GM23338 (cell line): ENCODE data around the gene AHNAK. TPM values are rescaled to one million over a fixed set of nuclear protein-coding genes. Genes with fewer than 3 reads are reported as not detected.

Experiments used
- ATAC-seq: fragments of 200-7000 bp; cut with Tn5 transposase; 3 replicates; pipeline ENCODE4 v1.9.1; 2020
- DNase-seq: peaks from one replicate; pipeline ENCODE4 v3.0.0-alpha.2; 2015; ENCODE audit warnings: low spot score
- H2AFZ ChIP-seq: fragments of 200-600 bp; sonication (generic); 2 replicates; pipeline ENCODE4 v1.8.0; 2016; ENCODE audit warnings: antibody characterized with exemption, mild to moderate bottlenecking, moderate library complexity
- H3F3A ChIP-seq: fragments of 200-600 bp; sonication (generic); replicated peaks from 2 replicates; pipeline ENCODE4 v1.8.0; 2017; ENCODE audit warnings: antibody characterized with exemption, mixed run types, low read depth
- H3K27ac ChIP-seq: fragments of 200-600 bp; sonication (generic); 2 replicates; pipeline ENCODE4 v1.6.1; 2016; ENCODE audit warnings: low read depth
- H3K27me3 ChIP-seq: fragments of 200-600 bp; sonication (generic); 2 replicates; pipeline ENCODE4 v1.8.0; 2016; ENCODE audit warnings: mild to moderate bottlenecking, mixed run types, moderate library complexity; ENCODE audit not compliant: insufficient read depth
- H3K36me3 ChIP-seq: fragments of 200-600 bp; sonication (generic); 2 replicates; pipeline ENCODE4 v1.8.0; 2016; ENCODE audit warnings: mild to moderate bottlenecking; ENCODE audit not compliant: insufficient read depth
- H3K4me1 ChIP-seq: fragments of 200-600 bp; sonication (generic); 2 replicates; pipeline ENCODE4 v1.8.0; 2016; ENCODE audit warnings: mild to moderate bottlenecking, moderate library complexity; ENCODE audit not compliant: insufficient read depth
- H3K4me2 ChIP-seq: fragments of 200-600 bp; sonication (generic); 2 replicates; pipeline ENCODE4 v1.7.1; 2017; ENCODE audit warnings: mixed run types
- H3K4me3 ChIP-seq: fragments of 200-600 bp; sonication (generic); 2 replicates; pipeline ENCODE4 v1.6.1; 2016; ENCODE audit warnings: mixed run types
- H3K79me2 ChIP-seq: fragments of 200-600 bp; sonication (generic); replicated peaks from 2 replicates; pipeline ENCODE4 v1.8.0; 2017; ENCODE audit warnings: mild to moderate bottlenecking; ENCODE audit not compliant: insufficient read depth
- H3K9me2 ChIP-seq: fragments of 200-600 bp; sonication (generic); 2 replicates; pipeline ENCODE4 v1.8.0; 2017; ENCODE audit not compliant: insufficient read depth
- H4K20me1 ChIP-seq: fragments of 200-600 bp; sonication (generic); replicated peaks from 2 replicates; pipeline ENCODE4 v1.8.0; 2017; ENCODE audit warnings: mild to moderate bottlenecking; ENCODE audit not compliant: insufficient read depth
- H3K27ac Mint-ChIP-seq: 2 replicates; pipeline ENCODE4 v1.8.0; 2020; ENCODE audit warnings: inconsistent platforms, mild to moderate bottlenecking, moderate library complexity, mixed read lengths
- H3K27me3 Mint-ChIP-seq: 3 replicates; pipeline ENCODE4 v1.8.0; 2022; ENCODE audit warnings: low read depth, mild to moderate bottlenecking, moderate library complexity, mixed read lengths, inconsistent platforms; ENCODE audit not compliant: insufficient read depth, poor library complexity
- H3K36me3 Mint-ChIP-seq: 3 replicates; pipeline ENCODE4 v1.8.0; 2021; ENCODE audit warnings: low read depth, mild to moderate bottlenecking, inconsistent platforms, moderate library complexity, mixed read lengths
- H3K4me1 Mint-ChIP-seq: 3 replicates; pipeline ENCODE4 v1.8.0; 2020; ENCODE audit warnings: mild to moderate bottlenecking, inconsistent platforms, mixed read lengths
- H3K4me3 Mint-ChIP-seq: 3 replicates; pipeline ENCODE4 v1.8.0; 2021; ENCODE audit warnings: moderate library complexity, mild to moderate bottlenecking, inconsistent platforms, mixed read lengths
- H3K9me3 Mint-ChIP-seq: 3 replicates; pipeline ENCODE4 v1.8.0; 2020; ENCODE audit warnings: moderate library complexity, mild to moderate bottlenecking, inconsistent platforms, mixed read lengths
- CREB1 ChIP-seq: fragments of 250-450 bp; sonication (Bioruptor Pico); IDR thresholded peaks from 2 replicates; pipeline ENCODE4 v1.5.0; 2020; ENCODE audit warnings: low read depth, mild to moderate bottlenecking, moderate library complexity
- CTCF ChIP-seq, 2 experiments: fragments of 200-600 bp in 1 of 2; sonication (generic) in 1 of 2; conservative IDR thresholded peaks; 2 replicates each; pipeline versions ENCODE4 v1.5.1 to v1.6.1; 2016 to 2017; ENCODE audit warnings: antibody characterized with exemption in 2 of 2, low read depth in 2 of 2, mild to moderate bottlenecking in 2 of 2, moderate library complexity in 1 of 2
- JUNB ChIP-seq: IDR thresholded peaks from one replicate; pipeline ENCODE4 v1.6.1; 2016; ENCODE audit warnings: antibody characterized with exemption; ENCODE audit not compliant: unreplicated experiment
- NANOG ChIP-seq: IDR thresholded peaks from 2 replicates; pipeline ENCODE4 v1.6.1; 2016; ENCODE audit warnings: antibody characterized with exemption, borderline replicate concordance
- REST ChIP-seq: IDR thresholded peaks from one replicate; pipeline ENCODE4 v1.6.1; 2018; ENCODE audit warnings: antibody characterized with exemption; ENCODE audit not compliant: unreplicated experiment
- STAT1 ChIP-seq: IDR thresholded peaks from one replicate; pipeline ENCODE4 v1.6.1; 2016; ENCODE audit warnings: antibody characterized with exemption; ENCODE audit not compliant: unreplicated experiment
- ZNF114 ChIP-seq: fragments of 250-450 bp; sonication (Bioruptor Pico); IDR thresholded peaks from 2 replicates; pipeline ENCODE4 v1.5.0; 2020; ENCODE audit warnings: mild to moderate bottlenecking, moderate library complexity
- ZNF462 ChIP-seq: fragments of 250-450 bp; sonication (Bioruptor Pico); IDR thresholded peaks from 2 replicates; pipeline ENCODE4 v1.5.0; 2020; ENCODE audit warnings: mild to moderate bottlenecking, moderate library complexity
- polyA plus RNA-seq: library from polyadenylated mRNA; unstranded; fragments of >200 nt; fragmentation: Nextera tagmentation; extraction: Ambion mirVana; gene quantifications from 2 replicates; pipeline ENCODE4 v1.2.1, GENCODE V29; 2016
- total RNA-seq: library from RNA; depleted of rRNA; stranded (reverse); fragments of >200 nt; shearing (Covaris generic); gene quantifications from 2 replicates; pipeline ENCODE4 v1.2.3, GENCODE V29; 2014

The AHNAK gene
- total and polyA plus RNA-seq, 2 experiments from 2014 or later, result 0.91 to 2.1 TPM

- Histone ChIP-seq H3K27ac (no peak overlapping the region), H2AFZ (no peak overlapping the region), H3K4me2 (no peak overlapping the region), H3K4me1 (no peaks in the 10 kb centered on the region; the same call in 1 of the 2 replicates), H3K4me3 (no peak overlapping the region), H3K27me3 (peaks cover 20% of the 10 kb centered on the region), H3K36me3 (no peaks in the 10 kb centered on the region), H3F3A (no peaks in the 10 kb centered on the region), H3K79me2 (no peaks in the 10 kb centered on the region), H4K20me1 (no peaks in the 10 kb centered on the region), H3K9me2 (no peaks in the 10 kb centered on the region)
- DNase-seq, result no peak
- peaks cover 7% of the 10 kb centered on the region for H3K4me1 Mint-ChIP-seq
- H3K27me3 Mint-ChIP-seq, result peaks cover 35% of the 10 kb centered on the region
- H3K36me3 Mint-ChIP-seq, result no peaks in the 10 kb centered on the region
- no peaks in the 10 kb centered on the region; the same call in 2 of the 3 replicates for H3K9me3 Mint-ChIP-seq
- TF ChIP-seq REST (no peak), STAT1 (no peak), NANOG (no peak), ZNF114 (CRISPR knock-in tag) (no peak), CTCF (conservative IDR thresholded peaks at IDR 0.05; ENCODE audit: low read depth in 2 of 2) (no peak), CREB1 (no peak), JUNB (no peak)
- no peak overlapping the region for H3K4me3 Mint-ChIP-seq
- no peak overlapping the region for H3K27ac Mint-ChIP-seq
- ATAC-seq, result no peak
These were observed 124.6 kb downstream of the AHNAK start for GRCh38 chr11:62421996-62422395.

- Histone ChIP-seq H3K27ac (no peak overlapping the region), H3K4me3 (no peak overlapping the region), H3F3A (no peaks in the 10 kb centered on the region), H3K79me2 (no peaks in the 10 kb centered on the region), H3K4me2 (no peak overlapping the region), H3K9me2 (no peaks in the 10 kb centered on the region), H3K4me1 (no peaks in the 10 kb centered on the region; the same call in 1 of the 2 replicates), H3K27me3 (peaks cover 20% of the 10 kb centered on the region), H4K20me1 (no peaks in the 10 kb centered on the region), H2AFZ (no peak overlapping the region), H3K36me3 (no peaks in the 10 kb centered on the region)
- Mint-ChIP-seq H3K36me3 (no peaks in the 10 kb centered on the region), H3K4me3 (no peak overlapping the region; the same call in 2 of the 3 replicates), H3K27me3 (peaks cover 31% of the 10 kb centered on the region), H3K27ac (no peak overlapping the region), H3K4me1 (no peaks in the 10 kb centered on the region; the same call in 2 of the 3 replicates), H3K9me3 (no peaks in the 10 kb centered on the region; the same call in 2 of the 3 replicates)
- no peak for DNase-seq
- no peak for ATAC-seq
- TF ChIP-seq NANOG, result no peak
- TF ChIP-seq CTCF (conservative IDR thresholded peaks at IDR 0.05; ENCODE audit: low read depth in 2 of 2), result no peak
- TF ChIP-seq ZNF462 (CRISPR knock-in tag), result no peak
These were observed 125.7 kb downstream of the AHNAK start for GRCh38 chr11:62420882-62421281.
